ENCODE data around the gene ATG4B. TPM values are rescaled to one million over a fixed set of nuclear protein-coding genes. Genes with fewer than 3 reads are reported as not detected.

Gene ATG4B
- total RNA-seq, 6 experiments from 2014 or later, result 43.5 to 58.3 (median 51.9) TPM

GRCh38 chr2:241703032-241703604 lies 65.6 kb downstream of the ATG4B start:
- Mint-ChIP-seq H3K9me3 (peaks cover 15% of the 10 kb centered on the region), H3K27ac (peak overlapping the region; percentile 84), H3K4me1 (ENCODE audit: low read depth) (peaks cover 13% of the 10 kb centered on the region), H3K27me3 (ENCODE audit: insufficient read depth) (peaks cover 2% of the 10 kb centered on the region), H3K4me3 (peak overlapping the region; percentile 95), H3K36me3 (ENCODE audit: low read depth) (peaks cover 28% of the 10 kb centered on the region)
- DNase-seq, result no peak
- TF ChIP-seq, protein P1, sequence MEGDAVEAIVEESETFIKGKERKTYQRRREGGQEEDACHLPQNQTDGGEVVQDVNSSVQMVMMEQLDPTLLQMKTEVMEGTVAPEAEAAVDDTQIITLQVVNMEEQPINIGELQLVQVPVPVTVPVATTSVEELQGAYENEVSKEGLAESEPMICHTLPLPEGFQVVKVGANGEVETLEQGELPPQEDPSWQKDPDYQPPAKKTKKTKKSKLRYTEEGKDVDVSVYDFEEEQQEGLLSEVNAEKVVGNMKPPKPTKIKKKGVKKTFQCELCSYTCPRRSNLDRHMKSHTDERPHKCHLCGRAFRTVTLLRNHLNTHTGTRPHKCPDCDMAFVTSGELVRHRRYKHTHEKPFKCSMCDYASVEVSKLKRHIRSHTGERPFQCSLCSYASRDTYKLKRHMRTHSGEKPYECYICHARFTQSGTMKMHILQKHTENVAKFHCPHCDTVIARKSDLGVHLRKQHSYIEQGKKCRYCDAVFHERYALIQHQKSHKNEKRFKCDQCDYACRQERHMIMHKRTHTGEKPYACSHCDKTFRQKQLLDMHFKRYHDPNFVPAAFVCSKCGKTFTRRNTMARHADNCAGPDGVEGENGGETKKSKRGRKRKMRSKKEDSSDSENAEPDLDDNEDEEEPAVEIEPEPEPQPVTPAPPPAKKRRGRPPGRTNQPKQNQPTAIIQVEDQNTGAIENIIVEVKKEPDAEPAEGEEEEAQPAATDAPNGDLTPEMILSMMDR (IDR thresholded peaks at IDR 0.05), result no peak

- peaks cover 43% of the 10 kb centered on the region for H3K36me3 Mint-ChIP-seq (ENCODE audit: low read depth)
- no peak overlapping the region for H3K4me3 Mint-ChIP-seq
- H3K27me3 Mint-ChIP-seq (ENCODE audit: insufficient read depth), result peaks cover 2% of the 10 kb centered on the region
- no peak for DNase-seq
- H3K9me3 Mint-ChIP-seq, result peaks cover 15% of the 10 kb centered on the region
- TF ChIP-seq, protein P1 (IDR thresholded peaks at IDR 0.05), result no peak
- peaks cover 7% of the 10 kb centered on the region for H3K4me1 Mint-ChIP-seq (ENCODE audit: low read depth)
- H3K27ac Mint-ChIP-seq, result no peak overlapping the region
Observed at GRCh38 chr2:241706537-241706936, 69.0 kb downstream of the ATG4B start.

DNA sequence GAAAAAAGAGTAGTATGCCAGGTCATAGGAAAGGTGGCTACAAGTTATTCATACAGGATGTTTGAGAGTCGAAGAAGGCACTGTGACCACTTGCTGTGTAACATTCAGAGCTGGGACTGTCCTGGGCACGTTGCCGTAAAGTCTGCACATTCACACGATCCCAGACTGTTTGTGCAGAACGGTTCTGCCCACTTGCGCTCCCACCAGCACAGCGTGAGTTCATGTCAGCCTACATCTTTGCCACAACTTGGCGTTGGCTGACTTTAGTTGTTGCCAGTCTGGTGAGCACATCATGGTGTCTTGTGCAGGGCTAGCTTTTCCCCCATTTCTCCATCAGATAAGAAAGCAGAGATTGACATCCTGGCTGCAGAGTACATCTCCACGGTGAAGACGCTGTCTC lies 71.4 kb downstream of the ATG4B start:
- Mint-ChIP-seq H3K4me3 (no peak overlapping the region), H3K27me3 (ENCODE audit: insufficient read depth) (no peaks in the 10 kb centered on the region; the same call in 1 of the 2 replicates), H3K36me3 (ENCODE audit: low read depth) (peaks cover 53% of the 10 kb centered on the region), H3K4me1 (ENCODE audit: low read depth) (no peaks in the 10 kb centered on the region), H3K9me3 (peaks cover 15% of the 10 kb centered on the region), H3K27ac (no peak overlapping the region)
- no peak for DNase-seq
- TF ChIP-seq, protein P1 (IDR thresholded peaks at IDR 0.05), result no peak

DNA sequence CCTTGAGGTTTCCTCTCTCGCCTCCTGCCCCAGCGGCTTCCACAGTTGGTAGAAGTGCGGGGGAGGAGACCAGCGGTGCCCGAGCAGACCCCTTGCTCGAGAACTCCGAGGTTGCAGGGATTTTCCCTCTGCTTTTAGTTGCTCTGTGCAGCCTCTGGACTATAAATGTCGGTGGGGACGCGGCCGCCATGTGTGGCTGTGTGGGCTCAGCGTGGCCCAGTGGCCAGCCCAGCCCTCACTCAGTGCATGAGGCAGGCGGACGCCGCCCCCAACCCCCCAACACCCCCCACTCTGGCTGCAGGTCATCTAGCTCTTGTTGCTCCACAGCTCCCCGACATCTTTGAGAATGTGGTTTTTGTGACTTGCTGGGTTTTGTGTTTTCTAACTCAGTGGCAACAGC lies 81.6 kb downstream of the ATG4B start:
- H3K4me3 Mint-ChIP-seq, result no peak overlapping the region
- no peak for DNase-seq
- H3K27me3 Mint-ChIP-seq (ENCODE audit: insufficient read depth), result peaks cover 3% of the 10 kb centered on the region; the same call in 1 of the 2 replicates
- H3K27ac Mint-ChIP-seq, result no peak overlapping the region
- no peaks in the 10 kb centered on the region for H3K4me1 Mint-ChIP-seq (ENCODE audit: low read depth)
- TF ChIP-seq, protein P1 (IDR thresholded peaks at IDR 0.05), result no peak
- no peaks in the 10 kb centered on the region; the same call in 1 of the 2 replicates for H3K9me3 Mint-ChIP-seq
- peaks cover 36% of the 10 kb centered on the region for H3K36me3 Mint-ChIP-seq (ENCODE audit: low read depth)

DNA sequence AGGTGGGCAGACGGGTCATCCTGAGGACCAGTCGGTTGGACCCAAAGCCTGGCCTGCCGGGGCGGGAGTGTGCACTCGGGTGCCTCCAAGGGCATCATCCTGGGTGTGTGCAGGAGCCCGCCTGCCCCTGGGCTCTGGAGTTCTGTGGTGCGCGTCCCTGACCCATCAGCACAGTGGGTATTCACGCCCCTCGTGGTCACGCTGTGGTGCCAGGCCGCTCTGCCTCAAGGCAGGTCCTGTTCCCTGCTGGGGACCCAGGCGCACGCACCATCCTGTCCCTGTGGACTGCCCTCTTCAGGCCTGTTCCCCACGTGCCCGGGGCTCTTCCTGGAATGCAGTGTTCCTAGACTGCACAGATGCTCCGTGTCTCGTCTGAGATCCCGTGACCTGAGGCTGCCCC lies 82.6 kb downstream of the ATG4B start:
- Mint-ChIP-seq H3K27ac (no peak overlapping the region), H3K36me3 (ENCODE audit: low read depth) (peaks cover 33% of the 10 kb centered on the region), H3K27me3 (ENCODE audit: insufficient read depth) (peaks cover 3% of the 10 kb centered on the region; the same call in 1 of the 2 replicates), H3K9me3 (no peaks in the 10 kb centered on the region; the same call in 1 of the 2 replicates), H3K4me1 (ENCODE audit: low read depth) (no peaks in the 10 kb centered on the region), H3K4me3 (no peak overlapping the region)
- TF ChIP-seq, protein P1 (IDR thresholded peaks at IDR 0.05), result no peak
- no peak for DNase-seq

Data from HFFc6 (cell line).